ENCODE measurements around the gene FZR1. TPM values are rescaled to one million over a fixed set of nuclear protein-coding genes. Genes with fewer than 3 reads are reported as not detected.

Gene FZR1
- total and polyA plus RNA-seq, 9 of the 15 experiments (the other 6 are each of a cell fraction or from before 2014, with no cell fraction given), result 0.18 to 48.0 (median 22.2) TPM

GRCh38 chr19:3575949-3576673, 70.0 kb downstream of the FZR1 start:
- Histone ChIP-seq H3K4me3 (peak overlapping the region; percentile 11; the same call in 1 of the 2 replicates), H3K9me1 (ENCODE audit: control insufficient read depth, insufficient read depth, low read length) (peaks cover 5% of the 10 kb centered on the region), H4K20me1 (replicated peaks; ENCODE audit: control insufficient read depth, insufficient read depth, low read length) (peaks cover 3% of the 10 kb centered on the region; the same call in 1 of the 2 replicates), H3K9me3 (replicated peaks; ENCODE audit: control insufficient read depth, insufficient read depth, low read depth, low read length) (no peaks in the 10 kb centered on the region), H3K9ac (ENCODE audit: insufficient read depth in 1 of 2, low read depth in 2 of 2, low read length in 2 of 2) (peak overlapping the region in 1 of 2 experiments; percentile 66; a peak in 2 of 4 replicates), H2AFZ (ENCODE audit: low read depth, low read length) (no peak overlapping the region), H3K36me3 (ENCODE audit: control insufficient read depth, insufficient read depth, low read length) (peaks cover 41% of the 10 kb centered on the region), H3K4me2 (ENCODE audit: insufficient read depth, low read length) (peak overlapping the region; percentile 43), H3K27ac (ENCODE audit: extremely low read depth, low read depth, low read length) (peak overlapping the region; percentile 12; the same call in 1 of the 3 replicates), H3K79me2 (ENCODE audit: control insufficient read depth, insufficient read depth, low read length) (peaks cover 20% of the 10 kb centered on the region), H3K27me3 (ENCODE audit: control insufficient read depth in 2 of 2, insufficient read depth in 2 of 2, low read length in 2 of 2) (no peaks in the 10 kb centered on the region), H3K4me1 (replicated peaks in 1 of 2; ENCODE audit: control insufficient read depth in 2 of 2, insufficient read depth in 2 of 2, low read length in 2 of 2) (peaks cover 38 to 85% of the 10 kb centered on the region in 2 experiments)
- peak in 1 of 4 experiments; percentile 59 for DNase-seq (ENCODE audit: extremely low read depth in 1 of 4, low spot score in 3 of 4)
- no peak for FAIRE-seq
- ATAC-seq, result no peak
- WGBS (ENCODE audit: insufficient coverage, low coverage, missing lambda C conversion rate), result 62% methylated on average over 20 of the region's 29 CpGs
- ChIA-PET CTCF (ENCODE audit: low intra/inter-chr PET ratio) (no interaction called here), POLR2A (interaction anchor here (0.6 to 1.5 kb wide), 6 partner anchors 9 to 133 kb away, joined by 3 to 4 read pairs (median 3); no protein-coding TSS in a partner anchor)
- BruUV-seq (replicated peaks), result no TSS peak
- TF ChIP-seq ETS1 (conservative IDR thresholded peaks at IDR 0.05; ENCODE audit: control insufficient read depth, low read depth, low read length), result 0 out of 2 replicates have a peak, but pooled peaks have one; percentile 35
- TF ChIP-seq POLR2A (conservative IDR thresholded peaks at IDR 0.05), result peak; percentile 40
- TF ChIP-seq NRF1 (conservative IDR thresholded peaks at IDR 0.05 in 1 of 2, IDR thresholded peaks at IDR 0.05 in 1 of 2), result no peak
- no peak for TF ChIP-seq TBL1XR1 (IDR thresholded peaks at IDR 0.05; ENCODE audit: low read length in 2 of 2)
- TF ChIP-seq SUPT5H (IDR thresholded peaks at IDR 0.05), result peak; percentile 45; the same call in 1 of the 2 replicates
- no peak for TF ChIP-seq UBTF (IDR thresholded peaks at IDR 0.05; ENCODE audit: borderline replicate concordance in 1 of 2, low read depth in 2 of 2, low read length in 2 of 2)
- intact Hi-C loops (cut with micrococcal nuclease), result no loop called here
- in situ Hi-C loops (cut with MboI), result no loop called here
